ENCODE results near the gene PRKAG3. TPM values are rescaled to one million over a fixed set of nuclear protein-coding genes. Genes with fewer than 3 reads are reported as not detected.

Gene PRKAG3
- total RNA-seq (100 to 1,000 TPM in 1 of 4 donors, 10 to 100 TPM in 3; 22.0 to 187 (median 59.9) TPM), polyA plus RNA-seq (10 to 100 TPM in 2 of 3 donors, 1 to 10 TPM in 1; 9.2 to 60.2 (median 58.5) TPM)
- long read RNA-seq, donor 1, transcript PRKAG3-203 (14 exons, 2,301 nt): major isoform, 7 of 13 reads
- long read RNA-seq, donor 1, partial matches to known transcripts: 2 of 13 reads
- long read RNA-seq, donor 1, other reads (novel, unspliced or antisense): 4 of 13 reads
- long read RNA-seq, donor 2, transcript PRKAG3-203 (14 exons, 2,301 nt): major isoform, 98 of 233 reads
- long read RNA-seq, donor 2, partial matches to known transcripts: 82 of 233 reads
- long read RNA-seq, donor 2, other reads (novel, unspliced or antisense): 53 of 233 reads

- peak; percentile 77 to 83 (median 80) for ATAC-seq
- WGBS, 3 donors: 22 to 30% (median 25%) methylated on average over 18 of the region's 18 CpGs
- intact Hi-C loops (cut with DNase I): loop anchor here in 1 of 2 donors (5.0 kb wide), 1 partner anchor 49 kb away; the partner anchor contains the start of gene CYP27A1
- Histone ChIP-seq H3K9me3 (no peaks in the 10 kb centered on the region), H3K36me3 (ENCODE audit: insufficient read depth in 1 of 2, low read depth in 1 of 2) (no peaks in the 10 kb centered on the region), H3K27me3 (ENCODE audit: insufficient read depth in 3 of 3, low read length in 2 of 3) (no peaks in the 10 kb centered on the region), H3K4me3 (peak within 1 kb of the TSS; percentile 69), H3K27ac (peak within 1 kb of the TSS; percentile 91), H3K4me1 (peaks cover 70% of the 10 kb centered on the region)
- DNase-seq: peak; percentile 73 to 93
- no peak for TF ChIP-seq CTCF (IDR thresholded peaks at IDR 0.05)
Measured at GRCh38 chr2:218831378-218831990, at the start of gene PRKAG3. Gene PRKAG3 (minus strand): TSS chr2:218831803.

GRCh38 chr2:218880859-218881594 is 49.4 kb upstream of the PRKAG3 start:
- TF ChIP-seq CTCF (IDR thresholded peaks at IDR 0.05): no peak

GRCh38 chr2:218880102-218880858 is 48.7 kb upstream of the PRKAG3 start, which contains the start of gene WNT10A:
Gene WNT10A (plus strand): TSS chr2:218880852. CDS start chr2:218880996, 144 bp downstream.
- peak; percentile 44 to 68 for DNase-seq
- H3K4me1 ChIP-seq: peaks cover 5% of the 10 kb centered on the region
- no peak within 1 kb of the TSS for H3K27ac ChIP-seq
- TF ChIP-seq CTCF (IDR thresholded peaks at IDR 0.05): no peak
- H3K4me3 ChIP-seq: peak within 1 kb of the TSS; percentile 26
- H3K36me3 ChIP-seq (ENCODE audit: insufficient read depth in 1 of 2, low read depth in 1 of 2): no peaks in the 10 kb centered on the region
- WGBS, 3 donors: 3 to 6% (median 4%) methylated on average over 31 to 58 of the region's 58 CpGs
- intact Hi-C loops (cut with DNase I): no loop called here
- peak in 1 of 4 donors; percentile 12 for ATAC-seq
- peaks cover 0 to 73% (median 19%) of the 10 kb centered on the region in 3 donors for H3K27me3 ChIP-seq (ENCODE audit: insufficient read depth in 3 of 3, low read length in 2 of 3)
- H3K9me3 ChIP-seq: no peaks in the 10 kb centered on the region

More at GRCh38 chr2:218880859-218881594, 49.4 kb upstream of the PRKAG3 start:
- intact Hi-C loops (cut with DNase I): no loop called here
- H3K9me3 ChIP-seq: no peaks in the 10 kb centered on the region
- H3K4me3 ChIP-seq: peak overlapping the region; percentile 26
- no peak overlapping the region for H3K27ac ChIP-seq
- WGBS, 3 donors: 19 to 51% (median 32%) methylated on average over 11 to 24 of the region's 24 CpGs
- H3K4me1 ChIP-seq: peaks cover 5% of the 10 kb centered on the region
- peaks cover 0 to 65% (median 19%) of the 10 kb centered on the region in 3 donors for H3K27me3 ChIP-seq (ENCODE audit: insufficient read depth in 3 of 3, low read length in 2 of 3)
- DNase-seq (peak in 1 of 2 donors; percentile 28), ATAC-seq (no peak)
- no peaks in the 10 kb centered on the region for H3K36me3 ChIP-seq (ENCODE audit: insufficient read depth in 1 of 2, low read depth in 1 of 2)

- no peaks in the 10 kb centered on the region for H3K9me3 ChIP-seq
- no peaks in the 10 kb centered on the region for H3K36me3 ChIP-seq (ENCODE audit: insufficient read depth in 1 of 2, low read depth in 1 of 2)
- peaks cover 0 to 76% (median 19%) of the 10 kb centered on the region in 3 donors for H3K27me3 ChIP-seq (ENCODE audit: insufficient read depth in 3 of 3, low read length in 2 of 3)
- DNase-seq: peak in 1 of 2 donors; percentile 52
- peaks cover 5% of the 10 kb centered on the region for H3K4me1 ChIP-seq
- no peak for TF ChIP-seq CTCF (IDR thresholded peaks at IDR 0.05)
- intact Hi-C loops (cut with DNase I): no loop called here
- no peak overlapping the region for H3K27ac ChIP-seq
- ATAC-seq: no peak
- H3K4me3 ChIP-seq: peak overlapping the region; percentile 26
- WGBS, 3 donors: 24 to 29% (median 25%) methylated on average over 11 of the region's 11 CpGs
Measured at GRCh38 chr2:218879776-218880101, 48.1 kb upstream of the PRKAG3 start.

All from psoas muscle (tissue), 8 donors.